SU-DHL-6 (cell line): ENCODE measurements around the gene SYTL5.

ENCODE experiments used
- CTCF ChIP-seq: fragments of 200-600 bp; sonication (generic); IDR thresholded peaks from one replicate; pipeline ENCODE4 v1.5.1; 2017; ENCODE audit warnings: antibody characterized with exemption, mild to moderate bottlenecking, low read length, moderate library complexity; ENCODE audit not compliant: insufficient read depth, poor library complexity, severe bottlenecking
- EZH2phosphoT487 ChIP-seq: fragments of 200-600 bp; sonication (generic), shearing (Covaris generic); conservative IDR thresholded peaks from 2 replicates; pipeline ENCODE4 v1.6.1; 2018; ENCODE audit warnings: mild to moderate bottlenecking, antibody characterized with exemption, low read length, moderate library complexity, mixed read lengths

GRCh38 chrX:38008658-38009057 lies 2.3 kb downstream of the SYTL5 start:
- TF ChIP-seq CTCF (no peak), EZH2phosphoT487 (no peak)
